ENCODE results near the gene SPDEF. TPM values are rescaled to one million over a fixed set of nuclear protein-coding genes. Genes with fewer than 3 reads are reported as not detected.
A peak's percentile ranks its signal among the peaks of the same experiment; 100 is the strongest.

SPDEF gene
- polyA plus RNA-seq, 1 donor from 2014 or later: not detected

GRCh38 chr6:34549026-34549803, 6.9 kb downstream of the SPDEF start:
- H3K4me3 Mint-ChIP-seq: no peak overlapping the region

GRCh38 chr6:34547701-34548644, 8.2 kb downstream of the SPDEF start:
- Mint-ChIP-seq H3K27me3 (peaks cover 7% of the 10 kb centered on the region), H3K4me3 (no peak overlapping the region), H3K9me3 (no peaks in the 10 kb centered on the region), H3K36me3 (no peaks in the 10 kb centered on the region), H3K27ac (no peak overlapping the region), H3K4me1 (no peaks in the 10 kb centered on the region)

More at GRCh38 chr6:34549026-34549803, 6.9 kb downstream of the SPDEF start:
- Mint-ChIP-seq H3K4me1 (peaks cover 0 to 6% (median 3%) of the 10 kb centered on the region in 3 donors), H3K27ac (no peak overlapping the region), H3K27me3 (peaks cover 5% of the 10 kb centered on the region), H3K9me3 (no peaks in the 10 kb centered on the region), H3K36me3 (no peaks in the 10 kb centered on the region)

GRCh38 chr6:34546551-34547321, 9.4 kb downstream of the SPDEF start:
- no peak overlapping the region for H3K27ac Mint-ChIP-seq
- H3K4me3 Mint-ChIP-seq: no peak overlapping the region
- no peaks in the 10 kb centered on the region for H3K4me1 Mint-ChIP-seq
- no peaks in the 10 kb centered on the region for H3K9me3 Mint-ChIP-seq
- H3K36me3 Mint-ChIP-seq: no peaks in the 10 kb centered on the region
- peaks cover 2% of the 10 kb centered on the region for H3K27me3 Mint-ChIP-seq

GRCh38 chr6:34544776-34545471, 11.2 kb downstream of the SPDEF start:
- Mint-ChIP-seq H3K9me3 (no peaks in the 10 kb centered on the region), H3K36me3 (no peaks in the 10 kb centered on the region), H3K4me1 (no peaks in the 10 kb centered on the region), H3K27me3 (peaks cover 2% of the 10 kb centered on the region), H3K4me3 (no peak overlapping the region), H3K27ac (peak overlapping the region in 1 of 3 donors; percentile 57)

GRCh38 chr6:34544052-34544604, 12.0 kb downstream of the SPDEF start:
- peak overlapping the region in 1 of 3 donors; percentile 57 for H3K27ac Mint-ChIP-seq
- no peak overlapping the region for H3K4me3 Mint-ChIP-seq
- no peaks in the 10 kb centered on the region for H3K9me3 Mint-ChIP-seq
- H3K27me3 Mint-ChIP-seq: peaks cover 2% of the 10 kb centered on the region
- H3K36me3 Mint-ChIP-seq: no peaks in the 10 kb centered on the region
- H3K4me1 Mint-ChIP-seq: no peaks in the 10 kb centered on the region

DNA sequence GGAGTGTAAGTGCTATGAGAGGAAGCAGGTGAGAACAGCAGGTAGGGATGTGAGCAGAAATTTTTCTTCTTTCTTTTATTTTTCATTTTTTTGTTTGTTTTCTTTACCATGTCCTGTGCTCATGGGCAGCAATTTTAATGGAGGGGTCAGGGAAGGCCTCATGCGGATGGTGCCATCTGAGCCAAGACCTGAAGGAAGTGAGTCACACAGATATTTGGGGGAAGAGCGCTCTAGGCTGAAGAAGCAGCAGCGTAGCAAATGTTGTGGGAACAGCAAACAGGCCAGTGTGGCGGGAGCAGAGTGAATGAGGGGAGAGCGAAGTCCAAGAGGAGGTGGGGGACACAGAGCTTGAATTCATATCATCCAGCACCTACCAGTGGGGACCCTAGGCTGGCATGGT, 12.7 kb downstream of the SPDEF start:
- Mint-ChIP-seq H3K36me3 (no peaks in the 10 kb centered on the region), H3K27ac (peak overlapping the region in 1 of 3 donors; percentile 77), H3K4me3 (no peak overlapping the region), H3K27me3 (peaks cover 2% of the 10 kb centered on the region), H3K9me3 (no peaks in the 10 kb centered on the region), H3K4me1 (no peaks in the 10 kb centered on the region)

- H3K9me3 Mint-ChIP-seq: no peaks in the 10 kb centered on the region
- H3K4me3 Mint-ChIP-seq: no peak overlapping the region
- H3K4me1 Mint-ChIP-seq: no peaks in the 10 kb centered on the region
- no peak overlapping the region for H3K27ac Mint-ChIP-seq
- H3K36me3 Mint-ChIP-seq: no peaks in the 10 kb centered on the region
- peaks cover 4% of the 10 kb centered on the region for H3K27me3 Mint-ChIP-seq
These were observed 15.3 kb downstream of the SPDEF start for GRCh38 chr6:34540841-34541240.

- Mint-ChIP-seq H3K27ac (no peak overlapping the region), H3K27me3 (peaks cover 4% of the 10 kb centered on the region), H3K4me3 (no peak overlapping the region), H3K36me3 (no peaks in the 10 kb centered on the region), H3K4me1 (no peaks in the 10 kb centered on the region), H3K9me3 (no peaks in the 10 kb centered on the region)
These were observed 15.9 kb downstream of the SPDEF start for GRCh38 chr6:34540222-34540621.

DNA sequence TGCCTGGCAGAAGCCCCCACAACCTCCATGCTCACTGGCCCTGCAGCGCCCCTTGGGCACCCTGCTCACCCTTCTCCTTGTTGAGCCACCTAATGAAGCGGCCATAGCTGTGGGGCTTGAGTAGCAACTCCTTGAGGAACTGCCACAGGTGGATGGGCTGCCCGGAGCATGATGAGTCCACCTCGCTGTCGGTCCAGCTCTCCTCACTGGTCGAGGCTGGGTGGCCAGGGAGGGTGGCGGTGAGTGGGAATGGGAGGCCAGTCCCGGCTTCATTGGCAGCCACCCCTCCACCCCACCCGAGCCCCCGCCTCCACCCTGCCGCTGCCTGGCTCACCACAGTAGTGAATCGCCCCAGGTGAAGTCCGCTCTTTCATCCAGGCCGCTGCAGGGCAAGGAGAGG, 16.9 kb downstream of the SPDEF start:
- no peaks in the 10 kb centered on the region for H3K36me3 Mint-ChIP-seq
- H3K4me3 Mint-ChIP-seq: no peak overlapping the region
- no peaks in the 10 kb centered on the region for H3K9me3 Mint-ChIP-seq
- peaks cover 4% of the 10 kb centered on the region for H3K27me3 Mint-ChIP-seq
- no peak overlapping the region for H3K27ac Mint-ChIP-seq
- no peaks in the 10 kb centered on the region for H3K4me1 Mint-ChIP-seq

- no peak overlapping the region for H3K27ac Mint-ChIP-seq
- no peaks in the 10 kb centered on the region for H3K4me1 Mint-ChIP-seq
- H3K9me3 Mint-ChIP-seq: no peaks in the 10 kb centered on the region
- peaks cover 4% of the 10 kb centered on the region for H3K27me3 Mint-ChIP-seq
- no peak overlapping the region for H3K4me3 Mint-ChIP-seq
- H3K36me3 Mint-ChIP-seq: no peaks in the 10 kb centered on the region
These were observed 17.5 kb downstream of the SPDEF start for GRCh38 chr6:34538581-34538980.

GRCh38 chr6:34537922-34538550, 18.1 kb downstream of the SPDEF start:
- Mint-ChIP-seq H3K4me1 (no peaks in the 10 kb centered on the region), H3K4me3 (no peak overlapping the region), H3K9me3 (no peaks in the 10 kb centered on the region), H3K27ac (no peak overlapping the region), H3K27me3 (peaks cover 1% of the 10 kb centered on the region), H3K36me3 (peaks cover 2% of the 10 kb centered on the region)

GRCh38 chr6:34536959-34537848, 18.9 kb downstream of the SPDEF start:
- no peak overlapping the region for H3K27ac Mint-ChIP-seq
- H3K27me3 Mint-ChIP-seq: peaks cover 1% of the 10 kb centered on the region
- no peaks in the 10 kb centered on the region for H3K9me3 Mint-ChIP-seq
- peaks cover 2% of the 10 kb centered on the region for H3K36me3 Mint-ChIP-seq
- H3K4me3 Mint-ChIP-seq: no peak overlapping the region
- no peaks in the 10 kb centered on the region for H3K4me1 Mint-ChIP-seq

Data from IgD-negative memory B cell (primary cell).